Cerebellar cortex (tissue), 1 donor: ENCODE measurements around the gene FYCO1.

ENCODE experiments used
- DNase-seq: peaks from one replicate; pipeline ENCODE4 v3.0.0-alpha.2; 2015; ENCODE audit warnings: low spot score

FYCO1 gene

DNA sequence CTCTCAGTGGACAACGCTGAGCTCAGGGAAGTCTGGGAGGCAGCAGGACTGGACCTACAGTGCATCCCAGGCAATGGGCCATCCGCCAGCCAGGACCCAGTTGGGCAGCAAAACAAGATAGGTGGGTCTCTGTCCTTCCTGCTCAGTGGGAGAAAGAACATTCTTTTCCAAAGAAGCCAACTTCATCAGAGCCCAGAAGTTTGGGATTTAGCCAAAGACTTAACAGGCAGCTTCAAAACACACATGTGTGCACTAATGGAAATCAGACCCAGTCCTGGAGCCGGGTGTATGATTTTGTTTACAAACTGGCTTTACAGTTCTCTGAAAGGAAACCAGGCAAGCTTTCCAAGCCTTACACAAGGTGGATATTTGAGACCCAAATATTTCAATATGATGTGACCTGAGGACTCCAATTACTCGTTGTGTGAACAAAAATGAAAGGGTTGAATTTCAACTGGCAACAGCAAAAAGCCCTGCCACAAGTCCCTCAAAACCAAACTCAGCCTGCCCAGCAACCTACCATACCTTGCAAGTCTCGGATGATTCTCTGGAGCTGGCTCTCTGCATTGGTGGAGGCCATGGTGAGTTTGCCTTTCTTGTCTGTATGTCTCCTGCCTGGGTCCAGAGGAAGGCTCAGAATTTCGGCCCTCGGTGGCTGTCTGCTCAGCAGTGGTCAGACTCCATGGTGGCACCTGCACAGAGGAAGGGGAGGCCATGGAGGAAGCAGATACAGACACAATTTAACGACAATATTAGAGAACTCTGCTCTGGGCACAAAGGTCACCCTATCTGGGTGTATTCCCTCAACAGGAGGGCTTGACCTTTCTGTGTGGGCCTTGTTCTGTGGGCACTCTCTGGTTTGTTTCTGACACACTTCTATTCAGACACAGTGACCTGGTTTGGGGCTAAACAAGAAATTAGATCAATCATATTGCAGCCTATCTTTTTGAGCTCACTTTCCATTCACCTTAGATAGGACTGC is 11.0 kb downstream of the FYCO1 start:
- DNase-seq = no peak

DNA sequence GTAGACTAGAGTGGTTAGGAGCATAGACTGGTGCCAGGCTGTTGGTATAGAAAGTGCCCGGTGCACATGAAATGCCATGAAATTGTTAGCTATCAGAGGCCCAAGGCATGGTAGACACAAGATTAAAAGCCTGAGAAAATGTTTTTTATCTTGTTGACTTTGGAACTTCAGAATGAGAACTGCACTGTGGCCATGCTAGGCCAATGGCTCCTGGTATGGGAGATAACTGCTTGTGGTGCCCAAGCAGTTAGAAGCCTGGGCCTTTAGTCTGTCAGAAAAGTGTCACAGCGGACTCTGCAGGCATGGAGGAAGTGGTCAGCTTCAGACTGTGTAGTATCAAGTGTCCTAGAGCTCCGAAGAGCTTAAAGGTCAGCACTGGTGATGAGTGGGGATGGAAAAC is 11.9 kb downstream of the FYCO1 start:
- no peak for DNase-seq

DNA sequence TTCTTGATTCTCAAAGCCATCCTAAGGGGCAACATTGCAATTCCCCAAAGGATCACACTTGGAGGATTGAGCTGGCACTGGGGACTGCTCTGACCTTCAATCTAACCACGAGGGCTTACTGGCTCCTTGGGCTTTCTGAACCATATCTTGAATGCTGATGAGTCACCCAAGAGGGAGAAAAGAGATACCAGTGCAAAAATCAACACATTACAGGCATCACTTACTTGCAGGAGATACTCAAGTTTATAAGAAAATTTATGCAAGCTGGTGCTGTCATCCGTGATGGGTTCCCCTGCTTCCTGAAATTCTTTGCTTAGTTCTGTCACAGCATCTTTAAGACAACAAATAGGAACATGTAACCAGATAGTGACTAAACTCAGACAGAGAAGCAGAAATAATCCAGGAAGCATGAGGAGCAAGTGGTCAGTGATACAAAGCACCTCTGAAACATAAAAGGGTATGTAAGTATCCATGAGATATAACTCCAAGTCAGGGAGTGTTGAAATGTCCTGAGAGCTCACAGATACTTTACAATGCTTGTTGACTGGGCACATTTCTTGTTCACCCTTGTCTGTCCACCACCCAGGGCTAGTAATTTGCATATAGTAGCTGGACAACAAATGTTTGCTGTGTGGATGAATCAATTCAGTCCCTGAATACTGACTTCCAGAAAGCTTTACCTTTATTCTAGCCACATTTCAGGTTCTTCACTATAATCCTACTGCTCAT is 14.1 kb downstream of the FYCO1 start:
- DNase-seq = no peak

DNA sequence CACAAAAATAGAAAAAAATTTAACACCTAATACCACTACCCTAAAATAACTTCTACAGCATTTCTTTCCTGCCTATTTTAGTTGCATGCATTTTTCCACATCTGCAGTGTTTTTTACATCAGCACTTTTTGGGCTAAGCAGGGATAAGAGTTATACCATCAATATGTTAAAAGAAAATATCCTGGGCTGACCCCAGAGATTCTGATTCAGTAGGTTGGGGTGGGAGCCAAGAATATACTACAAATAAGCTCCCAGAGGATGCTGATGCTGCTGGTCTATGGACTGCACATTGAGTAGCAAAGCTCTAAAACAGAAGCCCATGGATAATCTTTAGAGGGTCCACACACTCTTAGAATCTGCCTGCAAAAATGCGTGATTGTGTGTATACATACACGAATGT is 14.8 kb downstream of the FYCO1 start:
- no peak for DNase-seq

DNA sequence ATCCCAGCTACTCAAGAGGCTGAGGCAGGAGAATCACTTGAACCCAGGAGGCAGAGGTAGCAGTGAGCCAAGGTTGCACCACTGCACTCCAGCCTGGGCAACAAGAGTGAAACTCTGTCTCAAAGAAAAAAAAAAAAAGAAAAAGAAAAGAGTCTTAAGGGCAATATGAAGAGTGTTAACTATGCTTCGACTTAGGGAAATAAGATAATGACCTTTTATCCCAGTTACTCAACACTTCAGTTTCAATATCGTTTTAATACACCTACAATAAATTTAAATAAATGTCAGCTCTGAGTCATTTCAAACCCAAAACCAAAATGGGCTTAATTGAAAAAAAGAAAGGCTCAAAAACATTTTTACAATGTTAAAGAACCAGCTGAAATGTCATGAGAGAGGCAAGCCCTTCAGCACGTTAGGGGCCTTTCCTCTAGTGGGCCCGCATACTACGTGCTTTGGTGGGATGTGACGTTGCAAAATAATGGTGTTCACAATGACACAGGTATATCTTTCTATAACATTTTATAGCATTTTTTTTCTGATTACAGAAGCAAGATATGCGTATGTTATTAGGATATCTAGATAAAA is 15.3 kb downstream of the FYCO1 start:
- no peak for DNase-seq

DNA sequence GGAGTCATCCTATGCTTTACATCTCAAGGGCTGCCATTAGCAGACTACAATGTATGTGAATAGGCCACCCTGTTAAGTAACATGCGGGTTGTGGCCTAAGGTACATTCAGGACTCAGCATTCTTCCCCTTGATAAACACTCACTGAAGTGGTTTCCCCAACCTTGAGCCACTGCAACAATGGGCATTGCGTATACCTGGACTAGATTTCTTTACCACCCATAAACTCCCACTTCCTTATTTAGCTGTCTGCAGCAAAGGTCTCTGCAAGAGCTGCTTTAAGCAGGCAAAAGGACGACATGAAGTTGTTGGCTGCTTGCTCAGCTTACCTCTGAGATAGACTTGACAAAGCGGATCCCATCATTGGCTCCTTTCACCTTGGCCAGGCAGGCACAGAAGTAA is 16.2 kb downstream of the FYCO1 start:
- DNase-seq = no peak

DNA sequence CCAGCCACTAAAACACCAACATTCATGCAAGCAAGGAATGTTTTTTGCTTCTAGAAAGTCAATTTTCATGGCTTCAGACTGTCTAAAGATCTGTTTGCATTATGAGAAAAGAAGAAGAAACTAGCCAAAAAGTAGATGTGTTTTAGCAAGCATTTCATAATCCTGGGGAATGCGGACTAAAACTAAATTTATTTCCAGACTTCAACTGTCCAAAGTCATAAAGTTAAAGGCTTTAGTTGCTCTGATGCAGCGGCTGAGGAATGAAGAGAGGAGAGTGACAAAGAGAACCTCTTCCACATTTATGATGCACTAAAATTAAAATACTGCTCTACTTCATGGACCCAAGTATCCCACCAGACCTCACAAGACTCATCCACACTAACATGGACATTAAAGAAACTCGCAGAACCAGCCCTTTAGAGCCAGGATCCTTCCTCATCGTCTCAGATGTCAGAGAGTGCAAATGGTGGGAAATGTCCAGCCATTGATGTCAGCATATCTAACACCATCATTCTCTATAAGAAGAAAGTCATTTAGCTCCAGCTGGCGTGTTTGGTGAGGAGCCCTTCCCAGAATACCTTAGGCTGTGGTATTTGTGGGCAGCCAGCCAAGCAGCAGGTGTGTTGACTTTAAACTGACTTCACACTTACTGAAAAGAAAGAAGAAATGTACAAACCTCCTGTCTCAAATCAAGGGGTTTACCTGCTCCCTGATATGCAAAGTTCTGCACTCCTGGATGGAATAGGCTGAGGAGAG is 17.4 kb downstream of the FYCO1 start:
- DNase-seq = no peak

DNA sequence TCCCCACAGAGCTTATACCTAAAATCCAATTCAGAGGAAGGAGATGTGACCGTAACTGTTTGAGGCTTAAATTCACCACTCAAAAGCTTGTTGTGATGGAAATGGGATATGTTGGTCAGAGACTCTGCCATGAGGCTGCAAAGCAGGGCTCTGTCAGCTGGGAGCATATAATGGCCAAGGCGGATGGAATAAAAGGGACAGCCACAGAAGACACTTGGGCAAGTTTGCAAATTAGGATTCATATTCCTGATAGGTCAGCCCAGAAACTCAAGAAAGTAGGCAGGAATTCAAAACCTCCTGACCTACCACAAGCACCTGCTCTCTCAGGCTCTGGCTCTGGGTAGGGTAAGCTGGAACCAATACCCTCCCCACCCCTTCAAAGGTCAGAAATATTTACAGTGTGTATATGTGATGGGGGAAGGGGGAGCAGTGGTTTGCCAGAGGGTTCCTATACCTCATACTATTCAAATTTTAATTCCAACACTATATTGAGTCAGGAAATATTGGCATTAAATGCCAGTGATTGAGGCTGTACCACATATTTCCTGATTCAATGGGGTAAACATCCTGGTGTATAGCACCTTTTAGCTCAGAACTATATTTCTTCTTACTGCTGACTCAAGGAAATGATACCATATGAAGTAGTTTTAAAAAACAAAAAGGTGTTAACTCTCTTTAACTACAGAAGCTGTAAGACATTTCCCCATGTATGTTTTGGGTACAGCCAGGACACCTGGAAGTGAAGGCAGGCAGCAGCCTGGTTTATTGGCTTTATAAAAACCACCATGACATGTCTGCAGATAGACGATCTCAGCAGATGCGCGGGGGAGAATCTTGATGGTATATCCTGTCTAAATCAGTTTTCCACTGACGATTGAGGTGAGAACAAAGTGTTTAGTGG is 19.2 kb downstream of the FYCO1 start:
- no peak for DNase-seq

DNA sequence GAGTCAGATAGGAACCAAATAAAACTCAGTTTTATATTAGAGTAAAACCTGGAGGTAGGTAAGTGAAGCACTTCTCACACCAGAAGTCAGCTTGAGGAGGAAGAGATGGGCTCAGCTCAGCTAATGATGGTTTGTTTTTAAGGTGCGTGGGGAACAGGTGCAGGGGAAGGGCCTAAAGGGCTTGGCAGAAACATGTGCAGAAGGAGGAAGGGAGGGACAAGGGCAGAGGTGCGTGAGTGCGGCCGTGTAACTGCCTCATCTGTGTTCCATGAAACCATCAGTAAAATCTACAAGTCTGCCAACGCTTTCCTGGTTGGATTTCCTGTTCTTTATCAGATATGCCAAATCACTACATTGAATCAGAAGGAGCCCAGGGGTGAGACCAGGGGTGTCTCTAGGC is 19.9 kb downstream of the FYCO1 start:
- no peak for DNase-seq

DNA sequence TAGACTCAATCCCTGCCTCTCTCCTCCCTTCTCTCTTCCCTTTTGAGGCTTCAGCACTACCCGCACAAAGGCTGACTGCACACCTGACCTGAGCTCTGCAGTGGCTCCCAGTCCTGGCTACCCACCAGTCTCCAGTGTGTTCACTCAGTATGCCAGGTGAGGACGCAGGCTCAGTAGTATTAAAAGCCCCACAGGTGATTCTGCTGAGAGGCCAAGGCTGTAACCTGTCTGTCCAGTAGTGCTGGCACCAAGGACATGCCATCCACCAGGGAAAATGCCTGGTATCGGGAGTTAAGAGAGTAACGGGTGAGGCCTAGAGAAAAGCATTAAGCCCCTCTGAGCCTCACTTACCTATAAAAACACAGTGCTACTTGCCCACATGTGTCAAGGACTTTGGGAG is 20.9 kb downstream of the FYCO1 start:
- no peak for DNase-seq

DNA sequence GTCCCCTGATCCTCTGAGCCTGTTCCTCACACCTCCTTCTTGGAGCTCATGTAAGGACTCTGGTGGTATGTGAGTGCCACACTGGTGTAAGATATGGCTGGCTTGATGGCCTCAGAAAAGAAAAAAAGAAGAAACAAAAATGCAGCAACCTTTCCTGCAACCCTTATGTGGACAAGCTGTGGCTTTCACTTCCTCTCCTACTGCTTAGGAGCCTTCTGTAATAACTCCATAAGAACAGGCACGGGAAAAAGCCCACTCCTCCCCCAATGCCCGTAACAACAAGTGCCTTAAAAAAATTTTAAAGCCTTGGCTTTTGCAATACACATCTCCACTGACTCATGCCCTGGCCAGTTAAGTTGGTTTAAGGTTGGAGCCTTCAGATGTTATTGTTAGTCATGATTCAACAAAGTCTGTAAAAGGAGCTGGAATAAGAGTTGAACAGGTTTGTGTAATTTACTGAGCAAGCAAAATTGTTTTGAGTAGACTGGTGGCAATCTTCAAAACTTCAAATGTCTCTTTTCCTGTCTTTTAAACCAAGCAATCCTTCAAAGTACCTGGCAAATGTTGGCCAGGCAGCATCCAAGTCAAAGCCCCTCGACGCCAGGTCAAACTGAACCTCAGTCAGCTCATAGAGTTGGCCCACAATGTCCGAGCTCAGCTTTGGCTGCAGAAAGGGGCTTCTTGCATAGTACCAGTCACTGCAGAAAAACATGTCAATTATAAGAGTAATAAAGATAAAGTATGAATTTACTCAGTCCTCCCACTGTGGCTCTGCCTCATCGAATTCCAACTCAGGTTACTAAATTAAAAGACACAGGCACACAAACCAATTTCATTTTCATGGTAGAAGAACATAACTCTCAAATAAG is 22.9 kb downstream of the FYCO1 start:
- DNase-seq = no peak

DNA sequence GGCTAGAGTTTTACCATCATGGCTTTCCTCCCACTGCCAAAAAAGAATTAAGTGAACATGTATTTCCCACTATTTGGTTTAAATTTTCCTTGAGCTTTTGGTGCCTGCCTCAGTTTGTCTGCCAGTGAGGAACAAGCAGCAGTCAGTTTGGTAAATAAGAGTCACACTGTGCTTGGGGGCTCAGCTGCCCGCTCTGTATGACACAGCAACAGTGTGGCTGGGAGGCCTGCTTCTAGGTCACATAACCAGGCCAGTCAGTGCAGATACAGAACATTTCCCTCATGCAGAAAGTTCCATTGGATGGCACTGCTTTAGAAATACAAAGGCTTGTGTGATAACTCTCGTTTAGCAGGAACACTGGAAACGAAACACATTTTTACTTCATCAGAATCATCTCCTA is 25.7 kb downstream of the FYCO1 start:
- DNase-seq = no peak

DNA sequence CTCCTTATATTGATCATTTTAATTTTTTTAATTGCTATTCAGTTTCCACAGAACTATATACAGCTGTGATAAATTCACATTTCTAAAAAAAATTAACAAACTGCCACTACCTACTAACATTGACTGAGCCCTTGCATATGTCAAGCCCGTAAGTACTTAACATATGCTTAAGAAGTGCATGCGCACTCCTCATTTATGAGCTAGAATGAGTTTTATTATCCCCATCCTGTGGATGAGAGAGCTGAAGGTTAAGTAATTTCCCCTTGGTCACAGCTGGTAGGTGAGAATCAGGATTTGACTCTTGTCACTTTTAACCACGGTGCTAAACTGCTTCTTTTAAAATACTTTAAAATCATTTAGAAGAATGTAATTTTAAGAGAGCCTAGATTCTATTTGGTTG is 26.5 kb downstream of the FYCO1 start:
- no peak for DNase-seq

DNA sequence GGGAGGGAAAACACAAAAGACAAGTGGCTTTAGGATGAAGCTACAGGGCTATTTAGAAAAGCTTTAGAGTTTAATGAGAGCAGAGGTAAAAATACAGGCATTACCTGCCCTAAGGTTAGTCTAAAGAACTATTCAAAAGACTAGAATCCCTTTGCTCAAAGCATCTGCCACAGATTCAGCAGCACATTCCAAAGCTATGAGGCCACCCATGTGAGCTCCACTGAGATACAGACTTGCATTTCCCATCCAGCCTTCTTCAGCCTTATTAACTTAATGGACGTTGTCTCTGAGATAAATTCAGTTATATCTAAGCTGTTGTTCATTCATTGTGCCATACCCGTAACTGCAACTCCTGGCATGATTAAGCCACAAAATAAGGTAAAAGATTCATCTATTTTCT is 26.9 kb downstream of the FYCO1 start:
- no peak for DNase-seq

DNA sequence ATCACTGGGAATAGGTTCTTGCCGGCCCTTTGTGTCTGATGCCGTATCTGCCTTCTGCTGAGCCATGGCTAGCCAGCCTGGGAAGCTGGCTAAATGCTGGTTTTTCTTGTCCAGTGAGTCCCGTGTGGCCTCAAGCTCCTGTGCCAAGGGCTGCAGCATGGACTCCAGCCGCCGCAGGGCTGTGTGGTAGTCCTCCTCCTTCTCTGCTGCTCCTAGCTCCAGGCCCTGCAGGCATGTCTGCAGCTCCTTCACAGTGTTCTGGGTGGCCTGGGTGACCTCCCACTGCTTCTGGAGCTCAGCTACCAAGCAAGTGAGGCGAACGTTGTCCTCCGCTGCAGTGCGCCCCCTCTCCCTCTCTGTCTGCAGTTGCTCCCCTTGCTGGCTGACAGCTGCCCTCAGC is 27.5 kb downstream of the FYCO1 start:
- DNase-seq = no peak

DNA sequence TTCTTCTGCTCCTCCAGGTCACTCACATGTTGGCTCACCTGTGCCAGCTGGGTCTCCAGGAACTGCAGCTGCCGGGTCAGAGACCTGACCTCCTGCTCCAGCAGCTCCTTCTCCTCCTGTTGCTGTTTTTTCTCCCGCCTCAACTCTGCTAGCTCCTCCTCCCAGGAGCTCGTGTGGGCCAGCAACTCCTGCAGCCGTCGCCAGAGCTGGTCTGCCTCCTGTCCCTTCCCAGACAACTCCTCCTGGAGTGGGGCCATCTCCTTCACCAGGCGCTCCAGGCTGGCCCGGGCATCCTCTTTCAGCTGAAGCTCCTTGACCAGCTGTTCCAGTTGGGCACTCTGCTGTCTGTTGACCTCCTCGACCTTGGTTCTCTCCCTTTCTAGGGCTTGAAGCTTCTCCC is 27.9 kb downstream of the FYCO1 start:
- DNase-seq = no peak

DNA sequence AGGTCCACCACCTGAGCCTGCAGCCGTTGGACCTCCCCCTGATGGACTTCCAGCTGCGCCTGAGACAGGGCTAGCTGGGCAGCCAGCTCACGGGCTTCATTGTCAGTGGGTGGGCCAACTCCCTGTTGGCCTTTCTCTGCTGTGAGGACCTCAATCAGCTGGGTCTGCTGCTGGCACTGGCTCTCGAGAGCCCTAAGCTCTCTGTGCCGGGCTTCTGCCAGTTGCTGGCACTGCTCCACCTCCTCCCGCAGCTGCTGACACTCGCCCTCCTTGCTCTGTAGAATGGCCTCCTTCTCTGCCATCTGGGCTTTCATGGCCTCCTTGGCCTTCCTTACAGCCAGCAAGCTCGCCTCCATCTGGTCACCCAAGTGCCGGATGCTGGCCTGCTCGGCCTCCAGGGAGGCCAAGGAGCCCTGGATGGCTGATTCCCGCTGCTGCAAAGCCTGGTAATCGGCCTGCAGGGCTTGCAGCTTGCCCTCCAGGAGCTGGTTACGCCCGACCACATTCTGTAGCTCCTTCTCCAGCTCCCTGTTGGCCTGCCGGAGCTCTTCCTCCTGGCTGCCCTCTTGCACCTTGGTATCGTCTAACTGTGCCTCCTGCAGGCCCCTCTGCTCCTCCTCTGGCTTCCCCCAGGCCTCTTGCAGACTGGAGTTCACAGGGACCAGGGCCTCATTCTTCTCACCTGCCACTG is 28.5 kb downstream of the FYCO1 start:
- peak; percentile 27 for DNase-seq

DNA sequence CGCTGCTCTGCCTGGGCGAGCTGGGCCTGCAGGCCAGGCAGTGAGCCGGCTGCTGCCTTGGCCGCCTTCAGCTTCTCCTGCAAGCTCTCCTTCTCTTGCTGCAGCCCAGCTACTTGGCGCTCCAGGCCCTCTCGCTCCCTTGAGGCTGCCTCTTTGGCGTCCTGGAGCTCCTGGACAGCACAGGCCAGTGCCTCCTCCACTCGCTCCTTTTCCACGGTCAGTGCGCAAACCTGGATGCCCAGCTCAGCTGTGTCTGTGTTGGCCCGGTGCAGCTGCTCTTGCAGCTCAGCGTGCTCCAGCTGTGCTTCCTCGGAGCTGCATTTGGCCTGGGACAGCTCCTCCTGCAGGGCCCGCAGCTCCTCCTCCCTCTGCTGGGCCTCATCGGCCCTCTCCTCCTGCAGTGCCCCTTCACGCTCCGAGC is 29.2 kb downstream of the FYCO1 start:
- DNase-seq = no peak

DNA sequence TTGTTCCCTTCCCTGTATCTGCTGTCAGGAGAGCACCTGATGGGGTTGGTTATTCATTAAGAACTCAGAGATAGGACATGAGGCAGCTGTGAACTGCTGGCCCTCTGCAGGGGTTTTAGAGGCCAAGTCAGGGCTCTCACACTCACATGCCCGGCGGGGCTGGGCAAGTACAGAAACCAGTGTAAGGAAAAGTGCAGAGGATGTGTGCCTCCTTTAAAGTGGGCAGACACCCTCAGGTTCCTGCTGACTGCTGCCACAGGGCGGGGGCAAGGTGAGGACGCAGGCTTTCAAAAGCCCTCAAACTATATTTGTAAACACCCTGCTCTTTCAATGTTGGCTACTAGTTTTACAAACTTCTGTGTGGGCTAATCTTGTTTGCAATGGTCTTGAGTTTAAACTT is 30.0 kb downstream of the FYCO1 start:
- DNase-seq = no peak

DNA sequence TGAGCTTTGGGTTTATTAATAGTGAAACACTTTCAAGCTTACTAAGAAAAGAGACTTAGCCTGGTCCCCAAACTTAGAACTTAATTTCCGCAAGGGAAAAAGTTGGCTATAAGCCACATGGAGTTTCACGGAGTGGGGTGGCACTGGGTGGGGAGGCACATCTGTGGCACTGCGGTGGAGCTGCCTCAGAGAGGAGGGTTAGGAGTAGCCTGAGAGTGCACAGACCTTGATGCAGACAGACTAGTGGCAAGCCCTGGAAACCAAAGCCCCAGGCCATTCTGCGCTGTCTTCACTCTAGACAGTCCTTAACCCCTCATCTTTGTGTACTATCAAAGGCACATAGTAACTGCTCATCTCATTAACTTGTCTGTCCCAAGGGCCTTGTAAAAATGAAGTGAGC is 30.4 kb downstream of the FYCO1 start:
- DNase-seq = no peak
